ENCODE measurements around the gene ARFGAP3. TPM values are rescaled to one million over a fixed set of nuclear protein-coding genes. Genes with fewer than 3 reads are reported as not detected.

The ARFGAP3 gene
- total RNA-seq, 1 donor from 2014 or later = 36.9 TPM

DNA sequence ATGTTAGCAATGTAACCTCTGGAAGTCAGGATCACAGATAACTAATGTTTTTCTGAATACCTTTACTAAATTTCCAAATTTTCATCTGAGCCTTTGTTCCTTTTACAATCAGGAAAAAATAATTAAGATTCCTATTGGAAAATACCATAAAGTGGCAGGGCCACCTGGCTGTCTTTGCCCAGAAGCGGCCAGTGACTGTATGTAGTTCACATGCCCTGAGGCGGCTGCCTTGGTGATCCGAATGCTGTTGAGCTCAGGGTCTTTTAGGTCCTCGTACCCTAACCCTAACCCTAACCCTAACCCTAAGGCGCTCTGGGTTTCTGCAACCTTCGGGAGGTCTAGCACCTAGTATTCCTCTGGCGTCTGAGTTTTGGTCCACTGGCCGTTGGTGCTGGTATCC, 8.5 kb upstream of the ARFGAP3 start:
- intact Hi-C loops (cut with micrococcal nuclease) = no loop called here

DNA sequence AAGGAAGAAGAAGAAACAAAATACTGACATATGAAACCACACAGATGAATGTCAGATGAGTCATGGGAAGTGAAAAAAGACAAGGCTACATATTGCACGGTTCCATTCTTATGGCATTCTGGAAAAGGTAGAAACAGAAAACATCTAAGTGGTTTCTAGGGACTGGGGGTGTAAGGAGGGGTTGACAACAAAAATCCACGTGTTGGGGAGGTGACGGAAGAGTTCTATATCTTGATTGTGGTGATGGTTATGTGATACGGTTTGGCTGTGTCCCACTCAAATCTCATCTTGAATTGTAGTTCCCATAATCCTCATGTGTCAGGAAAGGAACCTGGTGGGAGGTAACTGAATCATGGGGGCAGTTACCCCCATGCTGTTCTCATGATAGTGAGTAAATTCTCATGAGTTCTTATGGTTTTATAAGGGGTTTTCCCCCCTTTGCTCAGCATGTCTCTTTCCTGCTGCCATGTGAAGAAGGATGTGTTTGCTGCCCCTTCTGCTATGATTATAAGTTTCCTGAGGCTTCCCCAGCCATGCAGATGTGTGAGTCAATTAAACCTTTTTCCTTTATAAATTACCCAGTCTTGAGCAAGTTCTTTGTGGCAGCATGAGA, 6.4 kb upstream of the ARFGAP3 start:
- intact Hi-C loops (cut with micrococcal nuclease) = no loop called here

GRCh38 chr22:42862045-42862734, 5.1 kb upstream of the ARFGAP3 start:
- intact Hi-C loops (cut with micrococcal nuclease) = no loop called here

DNA sequence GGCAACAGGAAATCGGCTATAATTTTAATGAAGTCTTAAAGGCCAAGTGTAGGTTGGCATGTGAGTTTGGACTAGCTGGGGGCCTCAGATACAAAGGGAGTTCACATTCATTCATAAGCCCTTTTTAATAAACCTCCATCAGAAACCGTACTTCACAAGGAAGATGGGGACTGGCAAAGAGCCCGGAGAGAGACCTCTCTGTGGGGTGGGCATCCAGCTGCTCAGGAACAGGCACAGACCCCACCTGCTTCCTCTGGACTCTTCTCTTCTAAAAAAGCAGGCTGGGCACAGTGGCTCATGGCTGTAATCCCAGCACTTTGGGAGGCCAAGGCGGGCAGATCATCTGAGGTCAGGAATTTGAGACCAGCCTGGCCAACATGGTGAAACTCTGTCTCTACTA, 3.9 kb upstream of the ARFGAP3 start:
- intact Hi-C loops (cut with micrococcal nuclease) = no loop called here

- intact Hi-C loops (cut with micrococcal nuclease) = loop anchor here (5.0 to 10.0 kb wide), 2 partner anchors 157 to 211 kb away; partner anchors contain the start of genes CYB5R3 and PACSIN2
These were observed 890 bp upstream of the ARFGAP3 start for GRCh38 chr22:42857845-42858481.

- intact Hi-C loops (cut with micrococcal nuclease) = loop anchor here (5.0 to 10.0 kb wide), 2 partner anchors 158 to 209 kb away; partner anchors contain the start of genes CYB5R3 and PACSIN2
These were observed 751 bp downstream of the ARFGAP3 start for GRCh38 chr22:42856179-42856864.

DNA sequence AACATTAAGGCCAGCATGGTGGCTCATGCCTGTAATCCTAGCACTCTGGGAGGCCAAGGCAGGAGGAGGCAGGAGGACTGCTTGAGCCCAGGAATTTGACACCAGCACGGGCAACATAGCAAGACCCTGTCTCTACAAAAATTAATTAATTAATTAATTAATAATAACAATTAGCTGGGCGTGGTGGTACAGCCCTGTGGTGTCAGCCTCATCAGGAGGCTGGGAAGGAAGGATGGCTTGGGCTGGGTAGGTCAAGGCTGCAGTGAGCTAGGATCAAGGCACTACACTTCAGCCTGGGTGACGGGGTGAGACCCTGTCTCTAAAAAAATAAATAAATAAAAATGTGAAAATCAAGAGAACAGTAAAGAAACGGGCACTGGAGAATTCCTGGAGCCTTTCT, 1.4 kb downstream of the ARFGAP3 start:
- intact Hi-C loops (cut with micrococcal nuclease) = loop anchor here (5.0 to 10.0 kb wide), 2 partner anchors 159 to 208 kb away; partner anchors contain the start of genes CYB5R3 and PACSIN2

DNA sequence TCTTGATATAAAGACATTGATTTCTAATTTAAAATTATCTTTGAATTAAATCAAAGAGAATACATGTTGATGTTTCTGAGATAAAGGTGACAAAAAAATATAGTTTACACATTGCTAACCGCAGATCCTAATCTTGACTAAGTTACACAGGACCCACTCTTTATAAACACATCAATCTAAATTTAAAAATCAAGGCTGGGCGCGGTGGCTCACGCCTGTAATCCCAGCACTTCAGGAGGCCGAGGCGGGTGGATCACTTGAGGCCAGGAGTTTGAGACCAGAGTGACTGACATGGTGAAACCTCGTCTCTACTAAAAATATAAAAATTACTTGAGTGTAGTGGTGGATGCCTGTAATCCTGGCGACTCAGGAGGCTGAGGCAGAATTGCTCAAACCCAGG, 1.9 kb downstream of the ARFGAP3 start:
- intact Hi-C loops (cut with micrococcal nuclease) = loop anchor here (5.0 to 10.0 kb wide), 2 partner anchors 160 to 208 kb away; partner anchors contain the start of genes CYB5R3 and PACSIN2

DNA sequence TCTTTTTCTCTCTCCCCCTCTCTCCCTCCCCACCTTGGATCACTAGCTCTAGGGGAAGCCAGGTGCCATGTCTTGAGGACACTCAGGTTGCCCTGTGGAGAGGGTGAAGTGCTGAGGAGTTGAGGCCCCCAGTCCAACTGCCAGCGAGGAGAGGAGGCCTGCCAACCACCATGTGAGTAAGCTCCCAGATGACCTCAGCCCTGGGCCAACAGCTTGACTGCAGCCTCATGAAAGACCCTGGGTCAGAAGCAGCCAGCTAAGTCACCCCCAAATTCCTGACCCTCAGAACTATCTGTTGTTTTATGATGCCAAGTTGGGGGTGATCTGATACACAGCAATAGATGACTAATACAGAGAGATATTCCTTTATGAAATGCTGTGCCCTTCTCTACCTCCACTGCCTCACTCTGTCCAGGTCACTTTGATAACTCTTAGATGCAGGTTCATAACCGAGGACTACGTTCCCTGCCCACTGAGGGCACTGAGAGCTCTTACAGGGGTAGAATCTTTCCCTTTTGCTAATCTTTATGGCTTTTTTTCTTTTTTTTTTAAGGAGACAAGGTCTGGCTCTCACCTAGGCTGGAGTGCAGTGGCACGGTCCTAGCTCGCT, 8.0 kb downstream of the ARFGAP3 start:
- intact Hi-C loops (cut with micrococcal nuclease) = no loop called here

- intact Hi-C loops (cut with micrococcal nuclease) = no loop called here
These were observed 10.0 kb downstream of the ARFGAP3 start for GRCh38 chr22:42847110-42847509.

DNA sequence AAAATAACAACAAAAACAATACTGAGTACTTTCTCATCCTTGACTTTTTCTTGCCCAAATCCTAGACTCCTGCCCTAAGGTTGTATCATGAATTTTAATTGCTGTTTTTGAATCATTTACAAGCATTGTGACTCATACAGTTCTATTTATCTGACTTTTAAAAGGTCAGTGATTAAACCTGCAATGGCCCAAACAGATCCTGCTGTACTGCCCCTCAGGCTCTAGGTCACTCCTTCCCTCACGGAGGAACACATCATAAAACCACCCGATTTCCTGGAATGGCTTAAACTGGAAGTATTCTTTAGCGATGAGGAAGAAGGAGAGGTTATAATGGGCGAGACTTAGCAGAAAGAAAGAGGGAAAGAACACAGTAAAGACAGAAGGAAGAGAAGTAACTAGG, 12.3 kb downstream of the ARFGAP3 start:
- intact Hi-C loops (cut with micrococcal nuclease) = no loop called here

- intact Hi-C loops (cut with micrococcal nuclease) = no loop called here
These were observed 14.3 kb downstream of the ARFGAP3 start for GRCh38 chr22:42842658-42843370.

DNA sequence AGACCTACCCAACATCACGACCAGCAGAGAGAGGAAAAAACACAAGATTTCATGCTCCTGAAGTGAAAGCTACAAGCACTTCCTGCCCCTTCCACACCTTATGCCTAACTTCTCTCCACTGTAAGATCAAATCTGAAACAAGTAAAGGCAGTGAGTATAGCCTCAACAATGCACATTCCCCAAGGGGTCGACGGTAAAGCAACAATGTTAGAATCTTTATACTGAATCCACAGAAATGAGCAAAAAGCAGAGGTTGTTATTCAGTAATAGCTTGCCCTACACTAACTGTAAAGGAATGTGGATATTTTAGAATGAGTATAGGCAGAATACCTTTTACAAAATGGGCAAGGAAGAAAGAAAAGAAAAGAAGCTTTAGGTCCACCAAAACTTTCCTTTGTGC, 15.6 kb downstream of the ARFGAP3 start:
- intact Hi-C loops (cut with micrococcal nuclease) = no loop called here

- intact Hi-C loops (cut with micrococcal nuclease) = no loop called here
These were observed 19.5 kb downstream of the ARFGAP3 start for GRCh38 chr22:42837556-42837955.

DNA sequence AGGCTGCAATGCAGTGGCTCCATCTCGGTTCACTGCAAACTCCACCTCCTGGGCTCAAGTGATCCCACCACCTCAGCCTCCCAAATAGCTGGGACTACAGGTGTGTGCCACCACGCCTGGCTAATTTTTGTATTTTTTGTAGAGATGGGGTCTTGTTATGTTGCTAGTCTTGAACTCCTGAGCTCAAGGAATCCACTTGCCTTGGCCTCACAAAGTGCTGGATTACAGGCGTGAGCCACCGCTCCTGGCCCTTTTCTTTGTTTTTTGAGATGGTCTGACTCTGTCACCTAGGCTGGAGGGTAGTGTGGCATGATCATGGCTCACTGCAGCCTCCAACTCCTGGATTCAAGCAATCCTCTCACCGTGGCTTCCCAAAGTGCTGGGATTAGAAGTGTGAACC, 21.0 kb downstream of the ARFGAP3 start:
- intact Hi-C loops (cut with micrococcal nuclease) = no loop called here

GRCh38 chr22:42834177-42834949, 22.7 kb downstream of the ARFGAP3 start:
- intact Hi-C loops (cut with micrococcal nuclease) = no loop called here

GRCh38 chr22:42833104-42833503, 24.0 kb downstream of the ARFGAP3 start:
- intact Hi-C loops (cut with micrococcal nuclease) = no loop called here

DNA sequence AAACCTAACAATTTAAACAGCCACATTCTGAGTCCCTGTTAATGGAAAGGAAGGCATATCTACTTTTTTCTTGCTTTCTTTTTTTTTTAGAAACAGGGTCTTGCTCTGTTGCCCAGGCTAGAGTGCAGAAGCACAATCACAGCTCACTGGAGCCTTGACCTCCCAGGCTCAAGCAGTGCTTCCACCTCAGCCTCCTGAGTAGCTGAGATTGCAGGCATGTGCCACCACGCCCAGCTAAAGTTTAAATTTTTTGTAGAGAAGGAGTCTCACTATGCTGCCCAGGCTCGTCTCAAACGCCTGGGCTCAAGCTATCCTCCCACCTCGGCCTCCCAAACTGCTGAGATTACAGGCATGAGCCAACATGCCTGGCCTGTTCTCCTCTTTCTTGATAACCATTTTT, 25.4 kb downstream of the ARFGAP3 start:
- intact Hi-C loops (cut with micrococcal nuclease) = no loop called here

DNA sequence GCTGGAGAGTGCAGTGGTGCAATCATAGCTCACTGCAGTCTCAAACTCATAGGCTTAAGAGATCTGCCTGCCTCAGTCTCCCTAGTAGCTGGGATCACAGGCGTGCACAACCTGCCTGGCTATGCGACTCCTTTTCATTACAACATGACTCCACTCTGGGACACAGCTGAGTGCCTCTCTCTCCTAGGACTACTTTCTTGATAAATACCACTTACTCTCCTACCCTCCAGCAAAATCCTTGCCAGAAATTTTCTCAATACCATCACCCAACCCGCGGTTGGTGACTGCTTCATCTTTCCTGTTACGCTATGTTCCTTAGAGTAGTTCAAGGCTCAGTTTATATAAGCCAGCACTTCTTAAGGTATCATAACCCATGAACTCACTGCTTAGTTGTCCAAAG, 26.9 kb downstream of the ARFGAP3 start:
- intact Hi-C loops (cut with micrococcal nuclease) = no loop called here

DNA sequence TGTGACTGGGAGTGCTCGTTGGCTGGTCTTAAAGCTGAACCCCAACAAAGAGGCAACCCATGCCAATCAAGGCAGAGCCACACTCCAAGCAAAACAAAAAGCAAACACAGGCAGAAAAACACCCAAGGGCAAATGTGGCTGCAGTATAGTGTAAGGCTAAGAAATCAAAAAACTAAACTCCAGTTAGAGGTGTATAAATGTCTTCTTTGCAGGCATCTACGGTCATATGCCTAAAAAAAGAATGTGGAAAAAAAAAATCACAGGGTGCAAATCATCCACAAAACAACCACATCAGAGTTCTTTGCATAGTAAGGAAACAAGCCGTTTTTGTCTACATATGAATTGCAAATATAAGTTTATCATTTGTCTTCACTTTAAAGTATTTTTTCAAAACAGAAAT, 27.8 kb downstream of the ARFGAP3 start:
- intact Hi-C loops (cut with micrococcal nuclease) = no loop called here
